Mesothelial cell of epicardium (in vitro differentiated cells): ENCODE data around the gene OLAH. TPM values are rescaled to one million over a fixed set of nuclear protein-coding genes. Genes with fewer than 3 reads are reported as not detected.
A peak's percentile ranks its signal among the peaks of the same experiment; 100 is the strongest.

Experiments used
- DNase-seq, 2 experiments: peaks; one replicate each; pipeline ENCODE4 v3.0.0; 2021; ENCODE audit warnings: low spot score in 2 of 2; ENCODE audit not compliant: unreplicated experiment in 2 of 2
- H3K27ac Mint-ChIP-seq: 2 replicates; pipeline ENCODE4 v1.8.0; 2021; ENCODE audit warnings: mixed read lengths
- H3K27me3 Mint-ChIP-seq: 2 replicates; pipeline ENCODE4 v1.8.0; 2021; ENCODE audit warnings: low read depth, mixed read lengths
- H3K36me3 Mint-ChIP-seq: 2 replicates; pipeline ENCODE4 v1.8.0; 2021; ENCODE audit warnings: mixed read lengths
- H3K4me1 Mint-ChIP-seq: 2 replicates; pipeline ENCODE4 v1.8.0; 2021; ENCODE audit warnings: mixed read lengths
- H3K4me3 Mint-ChIP-seq: 2 replicates; pipeline ENCODE4 v1.8.0; 2021; ENCODE audit warnings: mild to moderate bottlenecking, moderate library complexity, mixed read lengths
- H3K9me3 Mint-ChIP-seq: 2 replicates; pipeline ENCODE4 v1.8.0; 2021; ENCODE audit warnings: mixed read lengths
- CTCF ChIP-seq: fragments of 200-600 bp; sonication (generic); IDR thresholded peaks from one replicate; pipeline ENCODE4 v1.5.0; 2021; ENCODE audit warnings: antibody characterized with exemption; ENCODE audit not compliant: unreplicated experiment
- total RNA-seq: library from RNA; stranded (reverse); gene quantifications from 3 replicates; pipeline ENCODE4 v1.2.1, GENCODE V29; 2021

The OLAH gene
- total RNA-seq, 1 donor from 2014 or later = 0.54 TPM

- no peak for DNase-seq
- Mint-ChIP-seq H3K27ac (peak overlapping the region; percentile 41), H3K9me3 (no peaks in the 10 kb centered on the region), H3K36me3 (no peaks in the 10 kb centered on the region), H3K4me3 (peak overlapping the region; percentile 48), H3K4me1 (no peaks in the 10 kb centered on the region), H3K27me3 (peaks cover 2% of the 10 kb centered on the region)
- TF ChIP-seq CTCF = no peak
Measured at GRCh38 chr10:15083674-15084501, 40.1 kb downstream of the OLAH start.

- peak overlapping the region; percentile 48 for H3K4me3 Mint-ChIP-seq
- no peaks in the 10 kb centered on the region for H3K9me3 Mint-ChIP-seq
- H3K4me1 Mint-ChIP-seq = no peaks in the 10 kb centered on the region
- H3K36me3 Mint-ChIP-seq = no peaks in the 10 kb centered on the region
- no peak overlapping the region for H3K27ac Mint-ChIP-seq
- no peak for TF ChIP-seq CTCF
- H3K27me3 Mint-ChIP-seq = peaks cover 2% of the 10 kb centered on the region
- DNase-seq = no peak
Measured at GRCh38 chr10:15084502-15084922, 40.8 kb downstream of the OLAH start.

- H3K4me3 Mint-ChIP-seq = peak within 1 kb of the TSS; percentile 66
- no peaks in the 10 kb centered on the region for H3K4me1 Mint-ChIP-seq
- H3K9me3 Mint-ChIP-seq = no peaks in the 10 kb centered on the region
- H3K36me3 Mint-ChIP-seq = no peaks in the 10 kb centered on the region
- peak; percentile 61 for TF ChIP-seq CTCF
- DNase-seq = peak; percentile 75 to 81
- H3K27ac Mint-ChIP-seq = no peak within 1 kb of the TSS
- H3K27me3 Mint-ChIP-seq = peaks cover 2% of the 10 kb centered on the region
Measured at GRCh38 chr10:15088428-15089261, 44.9 kb downstream of the OLAH start, which contains the start of gene ACBD7. ACBD7 (minus strand) TSS chr10:15088776; CDS start chr10:15088728, 48 bp downstream.

DNA sequence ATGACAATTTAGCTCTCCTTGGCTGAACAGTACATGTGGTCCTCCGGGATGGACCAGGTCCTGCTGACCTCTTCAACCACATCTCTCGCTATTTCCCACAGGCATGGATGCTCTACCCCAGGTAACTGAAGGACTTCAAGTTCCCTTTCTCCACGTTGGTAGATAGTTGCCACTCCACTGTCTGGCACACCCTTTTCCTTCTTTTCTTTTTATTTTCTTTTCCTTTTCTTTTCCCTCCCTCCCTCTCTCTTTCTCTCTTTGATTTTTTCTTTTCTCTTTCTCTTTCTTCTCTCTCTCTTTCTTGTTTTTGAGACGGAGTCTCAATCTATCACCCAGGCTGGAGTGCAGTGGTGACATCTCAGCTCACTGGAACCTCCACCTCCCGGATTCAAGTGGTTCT lies 47.7 kb downstream of the OLAH start:
- TF ChIP-seq CTCF = no peak
- DNase-seq = no peak
- Mint-ChIP-seq H3K4me3 (no peak overlapping the region), H3K36me3 (no peaks in the 10 kb centered on the region), H3K27ac (no peak overlapping the region), H3K4me1 (peaks cover 3% of the 10 kb centered on the region), H3K27me3 (peaks cover 2% of the 10 kb centered on the region), H3K9me3 (no peaks in the 10 kb centered on the region)

GRCh38 chr10:15092855-15093408 lies 49.2 kb downstream of the OLAH start:
- Mint-ChIP-seq H3K27ac (no peak overlapping the region), H3K4me1 (peaks cover 11% of the 10 kb centered on the region), H3K27me3 (no peaks in the 10 kb centered on the region)

More at GRCh38 chr10:15092855-15093408, 49.2 kb downstream of the OLAH start:
- Mint-ChIP-seq H3K9me3 (no peaks in the 10 kb centered on the region), H3K36me3 (no peaks in the 10 kb centered on the region), H3K4me3 (no peak overlapping the region)
- no peak for TF ChIP-seq CTCF
- DNase-seq = no peak
